Measurements from ENCODE around the gene NEGR1. TPM values are rescaled to one million over a fixed set of nuclear protein-coding genes. Genes with fewer than 3 reads are reported as not detected.

NEGR1 gene
- total and polyA plus RNA-seq, 7 donors, result 1.3 to 10.2 (median 2.2) TPM

GRCh38 chr1:71653952-71654351 is 628.4 kb downstream of the NEGR1 start:
- no peak overlapping the region for H3K27ac ChIP-seq
- H3K4me1 ChIP-seq, result no peaks in the 10 kb centered on the region
- 64 to 70% (median 70%) methylated on average over 2 of the region's 2 CpGs for WGBS, 3 donors
- H3K36me3 ChIP-seq (ENCODE audit: insufficient read depth in 1 of 2, low read depth in 1 of 2), result no peaks in the 10 kb centered on the region
- H3K4me3 ChIP-seq, result no peak overlapping the region
- DNase-seq, result no peak
- H3K9me3 ChIP-seq, result no peaks in the 10 kb centered on the region
- TF ChIP-seq CTCF (IDR thresholded peaks at IDR 0.05), result no peak
- no peak for ATAC-seq
- intact Hi-C loops (cut with DNase I), result no loop called here
- no peaks in the 10 kb centered on the region for H3K27me3 ChIP-seq (ENCODE audit: insufficient read depth in 3 of 3, low read length in 2 of 3)

DNA sequence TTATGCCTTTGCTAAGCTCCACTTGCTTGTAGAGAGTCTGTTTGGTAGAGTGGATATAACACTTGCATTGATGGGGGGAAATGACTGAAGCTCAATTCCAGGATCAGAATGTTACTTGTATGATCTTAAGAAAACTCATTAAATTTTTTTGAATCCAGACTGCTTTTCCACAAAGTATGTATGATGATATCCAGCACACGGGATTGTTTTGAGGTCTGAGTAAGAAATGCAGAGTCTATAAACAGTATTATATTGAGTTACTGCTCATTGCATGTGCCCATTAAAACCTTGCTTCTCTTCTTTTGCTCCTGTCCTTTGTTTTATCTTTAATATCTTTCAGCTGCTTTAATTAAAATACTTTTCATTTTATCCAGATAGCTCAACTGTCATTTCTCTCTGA is 631.1 kb downstream of the NEGR1 start:
- WGBS, 3 donors, result 76 to 91% (median 82%) methylated on average over 1 of the region's 1 CpG
- ATAC-seq (no peak), DNase-seq (no peak)
- no peak overlapping the region for H3K4me3 ChIP-seq
- no peaks in the 10 kb centered on the region for H3K27me3 ChIP-seq (ENCODE audit: insufficient read depth in 3 of 3, low read length in 2 of 3)
- no peak for TF ChIP-seq CTCF (IDR thresholded peaks at IDR 0.05)
- no peaks in the 10 kb centered on the region for H3K9me3 ChIP-seq
- no peak overlapping the region for H3K27ac ChIP-seq
- intact Hi-C loops (cut with DNase I), result no loop called here
- no peaks in the 10 kb centered on the region for H3K36me3 ChIP-seq (ENCODE audit: insufficient read depth in 1 of 2, low read depth in 1 of 2)
- no peaks in the 10 kb centered on the region for H3K4me1 ChIP-seq

- no peak for ATAC-seq
- TF ChIP-seq CTCF (IDR thresholded peaks at IDR 0.05), result no peak
Observed at GRCh38 chr1:71650119-71650518, 632.2 kb downstream of the NEGR1 start.

GRCh38 chr1:71649608-71650007 is 632.7 kb downstream of the NEGR1 start:
- 40 to 50% (median 40%) methylated on average over 1 of the region's 1 CpG for WGBS, 3 donors
- Histone ChIP-seq H3K9me3 (no peaks in the 10 kb centered on the region), H3K4me1 (no peaks in the 10 kb centered on the region), H3K27ac (no peak overlapping the region), H3K36me3 (ENCODE audit: insufficient read depth in 1 of 2, low read depth in 1 of 2) (no peaks in the 10 kb centered on the region), H3K27me3 (ENCODE audit: insufficient read depth in 3 of 3, low read length in 2 of 3) (no peaks in the 10 kb centered on the region), H3K4me3 (no peak overlapping the region)
- no peak for TF ChIP-seq CTCF (IDR thresholded peaks at IDR 0.05)
- ATAC-seq (no peak), DNase-seq (no peak)
- intact Hi-C loops (cut with DNase I), result no loop called here

More at GRCh38 chr1:71650119-71650518, 632.2 kb downstream of the NEGR1 start:
- Histone ChIP-seq H3K36me3 (ENCODE audit: insufficient read depth in 1 of 2, low read depth in 1 of 2) (no peaks in the 10 kb centered on the region), H3K27me3 (ENCODE audit: insufficient read depth in 3 of 3, low read length in 2 of 3) (no peaks in the 10 kb centered on the region), H3K27ac (no peak overlapping the region), H3K9me3 (no peaks in the 10 kb centered on the region), H3K4me1 (no peaks in the 10 kb centered on the region), H3K4me3 (no peak overlapping the region)
- 64 to 72% (median 69%) methylated on average over 3 of the region's 3 CpGs for WGBS, 3 donors
- intact Hi-C loops (cut with DNase I), result no loop called here
- no peak for DNase-seq

DNA sequence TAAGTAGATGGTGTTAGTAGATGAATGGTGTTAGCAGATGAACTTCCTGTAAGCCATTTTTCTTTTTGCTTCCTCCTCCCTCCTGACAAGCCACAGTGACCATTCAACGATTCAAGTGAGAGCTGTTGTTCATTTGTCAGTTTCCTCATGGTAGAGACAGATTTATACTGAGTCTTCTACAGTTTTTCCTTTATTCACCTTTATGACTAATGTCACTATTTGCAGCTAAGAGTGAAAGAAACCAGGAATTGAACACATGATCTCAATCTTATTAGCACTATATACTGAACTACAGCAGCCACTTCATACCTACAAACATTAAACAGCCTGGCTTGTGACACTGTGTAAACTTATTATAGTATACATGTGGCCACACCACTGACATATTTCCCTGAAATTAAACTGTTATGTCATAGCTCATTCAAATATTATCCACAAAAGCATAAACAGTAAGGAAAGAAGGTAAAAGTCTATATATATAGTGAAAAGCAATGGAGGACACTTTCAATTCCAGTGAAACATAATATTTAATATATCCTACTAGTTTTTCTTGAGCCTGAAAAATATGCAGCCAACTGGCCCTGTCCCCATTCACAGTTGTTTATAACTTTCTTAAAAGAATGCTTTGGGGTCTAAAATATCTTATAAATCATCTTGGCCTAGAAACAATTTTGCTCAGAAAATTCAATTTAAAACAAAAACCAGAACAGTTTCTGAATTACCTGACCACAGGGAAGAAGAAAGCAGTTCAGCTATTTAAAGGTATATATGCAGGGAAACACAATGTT is 634.6 kb downstream of the NEGR1 start:
- H3K9me3 ChIP-seq, result no peaks in the 10 kb centered on the region
- no peak for TF ChIP-seq CTCF (IDR thresholded peaks at IDR 0.05)
- H3K27ac ChIP-seq, result no peak overlapping the region
- DNase-seq, result no peak
- no peak for ATAC-seq
- 51 to 58% (median 52%) methylated on average over 1 of the region's 1 CpG for WGBS, 3 donors
- intact Hi-C loops (cut with DNase I), result no loop called here
- H3K4me1 ChIP-seq, result no peaks in the 10 kb centered on the region
- no peak overlapping the region for H3K4me3 ChIP-seq
- no peaks in the 10 kb centered on the region for H3K27me3 ChIP-seq (ENCODE audit: insufficient read depth in 3 of 3, low read length in 2 of 3)
- H3K36me3 ChIP-seq (ENCODE audit: insufficient read depth in 1 of 2, low read depth in 1 of 2), result no peaks in the 10 kb centered on the region

Data from psoas muscle (tissue), 8 donors.